ENCODE measurements around the gene EGLN3. TPM values are rescaled to one million over a fixed set of nuclear protein-coding genes. Genes with fewer than 3 reads are reported as not detected.
A peak's percentile ranks its signal among the peaks of the same experiment; 100 is the strongest.

EGLN3 gene
- total RNA-seq, 1 donor from 2014 or later: 2.8 TPM

DNA sequence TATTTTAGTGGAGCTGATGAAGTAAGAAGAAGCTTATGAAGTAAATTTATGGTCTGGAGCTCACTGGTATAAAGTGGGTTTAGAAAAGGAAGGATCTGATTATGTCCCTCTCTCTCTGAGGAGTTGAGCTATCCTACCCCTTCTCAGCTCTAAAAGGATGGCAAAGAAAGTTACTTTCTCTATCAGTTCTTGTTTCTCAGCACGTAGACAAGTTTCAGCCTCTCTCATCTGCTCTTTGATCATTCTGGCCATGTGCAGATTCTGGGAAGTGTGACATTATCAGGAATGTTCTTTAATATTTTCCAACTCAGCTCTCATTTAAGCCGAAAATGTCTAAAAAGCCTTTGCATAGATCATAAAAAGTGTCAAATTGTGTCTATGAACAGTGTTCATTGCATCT is 5.8 kb upstream of the EGLN3 start:
- Mint-ChIP-seq H3K36me3 (ENCODE audit: low read depth) (no peaks in the 10 kb centered on the region), H3K27me3 (ENCODE audit: low read depth) (peaks cover 15% of the 10 kb centered on the region), H3K9me3 (ENCODE audit: low read depth) (no peaks in the 10 kb centered on the region), H3K4me3 (ENCODE audit: unreplicated experiment) (no peak overlapping the region), H3K4me1 (ENCODE audit: low read depth) (peaks cover under 1% of the 10 kb centered on the region), H3K27ac (ENCODE audit: unreplicated experiment) (no peak overlapping the region)
- DNase-seq (ENCODE audit: low spot score): no peak
- TF ChIP-seq, protein P1, sequence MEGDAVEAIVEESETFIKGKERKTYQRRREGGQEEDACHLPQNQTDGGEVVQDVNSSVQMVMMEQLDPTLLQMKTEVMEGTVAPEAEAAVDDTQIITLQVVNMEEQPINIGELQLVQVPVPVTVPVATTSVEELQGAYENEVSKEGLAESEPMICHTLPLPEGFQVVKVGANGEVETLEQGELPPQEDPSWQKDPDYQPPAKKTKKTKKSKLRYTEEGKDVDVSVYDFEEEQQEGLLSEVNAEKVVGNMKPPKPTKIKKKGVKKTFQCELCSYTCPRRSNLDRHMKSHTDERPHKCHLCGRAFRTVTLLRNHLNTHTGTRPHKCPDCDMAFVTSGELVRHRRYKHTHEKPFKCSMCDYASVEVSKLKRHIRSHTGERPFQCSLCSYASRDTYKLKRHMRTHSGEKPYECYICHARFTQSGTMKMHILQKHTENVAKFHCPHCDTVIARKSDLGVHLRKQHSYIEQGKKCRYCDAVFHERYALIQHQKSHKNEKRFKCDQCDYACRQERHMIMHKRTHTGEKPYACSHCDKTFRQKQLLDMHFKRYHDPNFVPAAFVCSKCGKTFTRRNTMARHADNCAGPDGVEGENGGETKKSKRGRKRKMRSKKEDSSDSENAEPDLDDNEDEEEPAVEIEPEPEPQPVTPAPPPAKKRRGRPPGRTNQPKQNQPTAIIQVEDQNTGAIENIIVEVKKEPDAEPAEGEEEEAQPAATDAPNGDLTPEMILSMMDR (IDR thresholded peaks at IDR 0.05): no peak

DNA sequence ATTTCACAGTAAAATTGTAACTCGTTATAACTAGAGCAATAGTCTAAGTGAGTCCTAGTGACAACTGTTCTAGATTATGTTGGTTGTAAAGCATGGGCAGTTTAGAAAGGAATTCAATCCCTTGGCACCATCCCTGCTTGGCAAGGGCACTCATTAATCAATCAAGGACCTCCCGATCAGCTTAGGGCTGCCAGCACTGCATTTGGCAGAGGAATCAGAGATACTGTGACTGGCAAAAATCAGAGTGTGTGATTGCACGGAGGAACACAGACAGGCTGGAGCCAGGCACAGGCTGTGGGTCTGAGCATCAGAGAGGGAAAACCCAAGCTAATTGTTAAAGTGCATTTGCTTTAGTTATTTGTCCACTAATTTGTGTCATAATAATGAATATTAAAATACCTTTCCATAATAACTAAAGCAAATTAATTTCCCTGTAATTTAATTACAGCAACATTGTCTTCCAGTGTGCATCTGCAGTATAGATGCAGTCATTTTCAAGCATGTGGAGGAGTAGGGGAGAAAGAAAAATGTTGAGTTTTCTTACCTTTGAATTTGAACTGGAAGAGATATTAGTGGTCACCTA is 3.2 kb upstream of the EGLN3 start:
- no peak for DNase-seq (ENCODE audit: low spot score)
- no peak overlapping the region for H3K4me3 Mint-ChIP-seq (ENCODE audit: unreplicated experiment)
- peaks cover 17% of the 10 kb centered on the region for H3K4me1 Mint-ChIP-seq (ENCODE audit: low read depth)
- TF ChIP-seq, protein P1 (IDR thresholded peaks at IDR 0.05): no peak
- H3K27me3 Mint-ChIP-seq (ENCODE audit: low read depth): peaks cover 28% of the 10 kb centered on the region
- H3K27ac Mint-ChIP-seq (ENCODE audit: unreplicated experiment): no peak overlapping the region
- H3K9me3 Mint-ChIP-seq (ENCODE audit: low read depth): no peaks in the 10 kb centered on the region
- H3K36me3 Mint-ChIP-seq (ENCODE audit: low read depth): no peaks in the 10 kb centered on the region

DNA sequence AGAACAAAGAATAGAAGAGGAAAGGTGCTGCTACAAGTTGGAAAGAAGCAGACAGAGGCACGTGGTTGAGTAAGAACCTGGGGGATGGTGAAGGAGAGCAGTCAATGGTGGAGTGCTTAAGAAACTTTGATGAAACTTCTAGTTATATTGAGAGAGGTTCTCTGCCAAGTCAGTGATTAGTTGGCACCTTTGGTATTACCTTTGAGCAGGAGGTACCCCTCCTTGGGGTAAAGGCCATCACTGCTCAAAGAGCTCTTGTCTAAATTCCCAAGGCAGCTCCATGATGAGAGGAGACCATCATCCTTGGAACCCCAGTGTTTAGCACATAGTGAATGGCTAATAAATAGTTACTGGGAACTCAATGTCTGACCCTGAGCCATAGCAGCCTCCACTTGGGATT is 1.7 kb upstream of the EGLN3 start:
- DNase-seq (ENCODE audit: low spot score): no peak
- Mint-ChIP-seq H3K4me1 (ENCODE audit: low read depth) (peaks cover 20% of the 10 kb centered on the region), H3K4me3 (ENCODE audit: unreplicated experiment) (no peak overlapping the region), H3K27ac (ENCODE audit: unreplicated experiment) (no peak overlapping the region), H3K27me3 (ENCODE audit: low read depth) (peaks cover 34% of the 10 kb centered on the region), H3K9me3 (ENCODE audit: low read depth) (no peaks in the 10 kb centered on the region), H3K36me3 (ENCODE audit: low read depth) (no peaks in the 10 kb centered on the region)
- TF ChIP-seq, protein P1 (IDR thresholded peaks at IDR 0.05): no peak

DNA sequence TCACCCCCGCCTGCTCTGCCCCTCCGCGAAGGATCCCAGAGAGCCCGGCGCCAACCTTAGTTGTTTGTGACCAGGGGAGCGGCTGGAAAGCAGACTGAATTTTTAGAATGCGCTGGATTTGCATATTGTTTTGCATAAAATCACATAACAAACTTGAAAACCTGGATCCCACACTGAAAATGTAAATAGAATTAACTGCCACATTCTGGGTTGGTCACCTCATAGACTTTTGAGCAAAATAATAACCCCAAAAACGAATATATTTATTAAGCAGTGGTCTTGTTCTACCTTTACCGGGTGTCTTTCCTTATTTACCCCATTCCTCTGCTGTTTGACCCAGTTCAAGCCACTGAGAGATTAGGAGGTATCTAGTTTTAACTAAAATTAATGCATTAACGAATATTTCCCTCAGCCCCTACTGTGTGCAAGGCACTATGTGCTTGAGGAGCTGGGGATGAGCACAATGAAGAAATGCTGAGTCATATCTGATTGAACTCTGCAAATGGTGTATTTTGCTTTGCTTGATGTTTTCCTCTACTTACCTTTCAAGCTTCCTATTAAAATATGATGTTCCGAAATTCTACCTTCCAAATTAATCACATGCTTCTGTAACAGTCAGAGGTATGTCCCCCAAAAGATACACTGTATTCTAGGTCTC is 438 bp upstream of the EGLN3 start:
- no peak for DNase-seq (ENCODE audit: low spot score)
- peaks cover 34% of the 10 kb centered on the region for H3K27me3 Mint-ChIP-seq (ENCODE audit: low read depth)
- H3K27ac Mint-ChIP-seq (ENCODE audit: unreplicated experiment): no peak overlapping the region
- no peaks in the 10 kb centered on the region for H3K9me3 Mint-ChIP-seq (ENCODE audit: low read depth)
- H3K4me1 Mint-ChIP-seq (ENCODE audit: low read depth): peaks cover 26% of the 10 kb centered on the region
- peak overlapping the region; percentile 82 for H3K4me3 Mint-ChIP-seq (ENCODE audit: unreplicated experiment)
- TF ChIP-seq, protein P1 (IDR thresholded peaks at IDR 0.05): no peak
- no peaks in the 10 kb centered on the region for H3K36me3 Mint-ChIP-seq (ENCODE audit: low read depth)

DNA sequence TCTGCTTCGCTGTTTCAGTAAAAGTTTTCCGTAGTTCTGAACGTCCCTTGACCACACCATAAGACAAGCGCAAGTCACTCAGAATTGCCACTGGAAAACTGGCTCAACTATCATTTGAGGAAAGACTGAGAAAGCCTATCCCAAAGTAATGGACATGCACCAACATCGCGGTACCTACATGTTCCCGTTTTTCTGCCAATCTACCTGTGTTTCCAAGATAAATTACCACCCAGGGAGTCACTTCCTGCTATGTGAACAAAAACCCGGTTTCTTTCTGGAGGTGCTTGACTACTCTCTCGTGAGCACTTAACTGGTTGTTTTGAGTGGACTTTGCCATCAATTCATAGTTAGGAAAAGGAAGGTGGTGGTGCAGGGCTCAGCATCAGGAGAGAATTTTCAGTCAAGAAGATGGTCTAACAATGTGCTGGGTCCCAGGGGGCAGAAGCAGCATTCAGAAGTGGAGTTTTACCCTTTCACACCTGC is 1.4 kb downstream of the EGLN3 start:
- Mint-ChIP-seq H3K27me3 (ENCODE audit: low read depth) (peaks cover 29% of the 10 kb centered on the region), H3K4me3 (ENCODE audit: unreplicated experiment) (peak overlapping the region; percentile 82), H3K4me1 (ENCODE audit: low read depth) (peaks cover 26% of the 10 kb centered on the region), H3K27ac (ENCODE audit: unreplicated experiment) (no peak overlapping the region), H3K9me3 (ENCODE audit: low read depth) (no peaks in the 10 kb centered on the region), H3K36me3 (ENCODE audit: low read depth) (no peaks in the 10 kb centered on the region)
- TF ChIP-seq, protein P1 (IDR thresholded peaks at IDR 0.05): no peak
- no peak for DNase-seq (ENCODE audit: low spot score)

Data from chondrocyte (in vitro differentiated cells).